HCT116 (cell line): Measurements from ENCODE around the gene CUBN. TPM values are rescaled to one million over a fixed set of nuclear protein-coding genes. Genes with fewer than 3 reads are reported as not detected.

Source experiments
- ATAC-seq: fragments of 200-7000 bp; cut with Tn5 transposase; 2 replicates; pipeline ENCODE4 v1.9.1; 2020; ENCODE audit warnings: mild to moderate bottlenecking, moderate library complexity
- BruUV-seq: library from RNA; stranded (reverse); fragments of 400-500 nt; replicated peaks from 2 replicates; lab custom pipeline; 2021; lab: Mats Ljungman, UMichigan
- CTCF ChIA-PET: fragments of 300-600 bp; sonication (Branson Sonifier 250); formaldehyde crosslinking; loops from one replicate; lab custom pipeline; 2021; ENCODE audit warnings: antibody characterized with exemption; lab: Charles Lee
- POLR2A ChIA-PET: fragments of 300-600, 350-600 bp; sonication (Branson Sonifier 250); formaldehyde crosslinking; loops from one replicate; lab custom pipeline; 2021; ENCODE audit warnings: antibody characterized with exemption; lab: Charles Lee
- RAD21 ChIA-PET, 2 experiments: fragments of 300-600 bp; sonication (Branson Sonifier 250); formaldehyde crosslinking; loops; one replicate each; lab custom pipeline; 2023; ENCODE audit warnings: low total read pairs in 2 of 2; ENCODE audit not compliant: uncharacterized antibody in 2 of 2, unreplicated experiment in 2 of 2, low non-redundant PET in 1 of 2; lab: Charles Lee
- DNase-seq: peaks from one replicate; pipeline ENCODE4 v3.0.0-alpha.2; 2010; ENCODE audit warnings: low read depth, low spot score
- H2AFZ ChIP-seq: fragments of 200-600 bp; shearing (Covaris generic), sonication (generic); 2 replicates; pipeline ENCODE4 v1.6.1; 2017; ENCODE audit warnings: low read depth, mixed run types, mixed read lengths, antibody characterized with exemption, low read length; ENCODE audit not compliant: poor library complexity, severe bottlenecking
- H3K27ac ChIP-seq: 2 replicates; pipeline ENCODE4 v1.5.1; 2012; ENCODE audit warnings: low read depth, low read length
- H3K27me3 ChIP-seq: fragments of 200-600 bp; sonication (generic); 2 replicates; pipeline ENCODE4 v1.6.1; 2016; ENCODE audit warnings: mixed run types, low read length, mixed read lengths; ENCODE audit not compliant: insufficient read depth
- H3K36me3 ChIP-seq, 2 experiments: fragments of 200-500 bp in 1 of 2; fragments of 200-600 bp in 1 of 2; sonication (Bioruptor generic) in 1 of 2; sonication (generic) in 1 of 2; 2 replicates each; pipeline versions ENCODE4 v1.5.1 to v1.6.1; 2014 to 2016; ENCODE audit warnings: low read length in 2 of 2, inconsistent platforms in 1 of 2, mixed read lengths in 1 of 2, mixed run types in 1 of 2; ENCODE audit not compliant: insufficient read depth in 2 of 2, control insufficient read depth in 1 of 2
- H3K4me1 ChIP-seq, 2 experiments: fragments of 200-600 bp in 1 of 2; sonication (generic) in 1 of 2; 2 replicates each; pipeline versions ENCODE4 v1.5.1 to v1.6.1; 2012 to 2017; ENCODE audit warnings: low read length in 2 of 2, inconsistent platforms in 1 of 2, mild to moderate bottlenecking in 1 of 2, mixed read lengths in 1 of 2, mixed run types in 1 of 2, moderate library complexity in 1 of 2; ENCODE audit not compliant: insufficient read depth in 2 of 2, control insufficient read depth in 1 of 2
- H3K4me2 ChIP-seq: fragments of 200-600 bp; sonication (generic); 2 replicates; pipeline ENCODE4 v1.6.1; 2017; ENCODE audit warnings: mixed run types, low read length, mixed read lengths
- H3K4me3 ChIP-seq, 2 experiments: fragments of 200-600 bp in 1 of 2; sonication (generic) in 1 of 2; replicated peaks in 1 of 2; 2 replicates each; pipeline ENCODE4 v1.5.1; 2011 to 2016; ENCODE audit warnings: low read length in 2 of 2, control low read depth in 1 of 2, low read depth in 1 of 2, mild to moderate bottlenecking in 1 of 2, mixed read lengths in 1 of 2, mixed run types in 1 of 2
- H3K79me2 ChIP-seq: fragments of 200-600 bp; sonication (generic); 2 replicates; pipeline ENCODE4 v1.6.1; 2017; ENCODE audit warnings: mild to moderate bottlenecking, mixed run types, low read length, moderate library complexity, mixed read lengths; ENCODE audit not compliant: insufficient read depth
- H3K9ac ChIP-seq: fragments of 200-600 bp; sonication (generic); 2 replicates; pipeline ENCODE4 v1.6.1; 2016; ENCODE audit warnings: low read length, mixed read lengths
- H3K9me2 ChIP-seq: fragments of 200-600 bp; sonication (generic), shearing (Covaris generic); 2 replicates; pipeline ENCODE4 v1.6.1; 2017; ENCODE audit warnings: mixed run types, mild to moderate bottlenecking, moderate library complexity; ENCODE audit not compliant: insufficient read depth
- H3K9me3 ChIP-seq, 2 experiments: fragments of 200-500 bp in 1 of 2; fragments of 200-600 bp in 1 of 2; sonication (Bioruptor generic) in 1 of 2; sonication (generic) in 1 of 2; 2 replicates each; pipeline ENCODE4 v1.6.1; 2014 to 2017; ENCODE audit warnings: low read length in 2 of 2, mixed read lengths in 2 of 2, inconsistent platforms in 1 of 2, low read depth in 1 of 2, mild to moderate bottlenecking in 1 of 2, mixed run types in 1 of 2, moderate library complexity in 1 of 2; ENCODE audit not compliant: control insufficient read depth in 1 of 2, insufficient read depth in 1 of 2
- H4K20me1 ChIP-seq: fragments of 200-600 bp; sonication (generic), shearing (Covaris generic); 2 replicates; pipeline ENCODE4 v1.6.1; 2017; ENCODE audit warnings: mixed run types, mild to moderate bottlenecking, moderate library complexity; ENCODE audit not compliant: insufficient read depth
- CBX3 ChIP-seq: IDR thresholded peaks from 2 replicates; pipeline ENCODE4 v1.6.1; 2012; ENCODE audit warnings: low read depth
- CEBPB ChIP-seq: IDR thresholded peaks from 2 replicates; pipeline ENCODE4 v1.6.1; 2012; ENCODE audit warnings: low read depth
- ELF1 ChIP-seq: IDR thresholded peaks from 2 replicates; pipeline ENCODE4 v1.6.1; 2012; ENCODE audit warnings: low read depth, borderline replicate concordance
- EZH2phosphoT487 ChIP-seq: fragments of 200-600 bp; IDR thresholded peaks from 2 replicates; pipeline ENCODE4 v1.6.1; 2018; ENCODE audit warnings: antibody characterized with exemption, borderline replicate concordance
- FOSL1 ChIP-seq: IDR thresholded peaks from 2 replicates; pipeline ENCODE4 v1.6.1; 2012; ENCODE audit warnings: low read depth
- JUND ChIP-seq: IDR thresholded peaks from 2 replicates; pipeline ENCODE4 v1.6.1; 2012
- MAX ChIP-seq: IDR thresholded peaks from 2 replicates; pipeline ENCODE4 v1.6.1; 2012
- POLR2A ChIP-seq: IDR thresholded peaks from 2 replicates; pipeline ENCODE4 v1.7.0; 2011; ENCODE audit warnings: borderline replicate concordance; ENCODE audit not compliant: insufficient read depth, insufficient read length; ENCODE audit errors: extremely low read depth
- POLR2AphosphoS5 ChIP-seq: IDR thresholded peaks from 2 replicates; pipeline ENCODE4 v1.6.1; 2011; ENCODE audit warnings: mild to moderate bottlenecking, low read depth, low read length, moderate library complexity
- RAD21 ChIP-seq: IDR thresholded peaks from 2 replicates; pipeline ENCODE4 v1.6.1; 2012; ENCODE audit warnings: low read depth, mild to moderate bottlenecking
- SP1 ChIP-seq: IDR thresholded peaks from 2 replicates; pipeline ENCODE4 v1.6.1; 2012; ENCODE audit warnings: low read depth
- TCF7L2 ChIP-seq: IDR thresholded peaks from 2 replicates; pipeline ENCODE4 v1.7.0; 2011; ENCODE audit warnings: borderline replicate concordance, inconsistent platforms; ENCODE audit not compliant: insufficient read depth, insufficient read length; ENCODE audit errors: extremely low read depth
- YY1 ChIP-seq: IDR thresholded peaks from 2 replicates; pipeline ENCODE4 v1.6.1; 2011; ENCODE audit warnings: low read length, low read depth, moderate library complexity, mild to moderate bottlenecking; ENCODE audit not compliant: insufficient replicate concordance; ENCODE audit errors: extremely low read depth
- ZBTB33 ChIP-seq: IDR thresholded peaks from 2 replicates; pipeline ENCODE4 v1.6.1; 2011; ENCODE audit warnings: mild to moderate bottlenecking, low read length, moderate library complexity; ENCODE audit not compliant: insufficient replicate concordance; ENCODE audit errors: extremely low read depth
- ZNF274 ChIP-seq: fragments of 200-500 bp; sonication (Bioruptor generic); IDR thresholded peaks from 2 replicates; pipeline ENCODE4 v1.6.1; 2014; ENCODE audit warnings: mild to moderate bottlenecking, low read depth, low read length, inconsistent platforms
- intact Hi-C: fragments of 100-400 bp; cut with micrococcal nuclease; formaldehyde crosslinking; loops from 2 replicates; pipeline ENCODE4 v1.10.0; 2022
- total RNA-seq: library from RNA; stranded (reverse); gene quantifications from one replicate; pipeline ENCODE4 v1.2.1, GENCODE V29; 2021; ENCODE audit not compliant: unreplicated experiment
- TF ChIP-seq, protein P1 (sequence below), 3 experiments: fragments of 200-600 bp in 1 of 3; sonication (generic) in 1 of 3; IDR thresholded peaks in 2 of 3; conservative IDR thresholded peaks in 1 of 3; 2 replicates each; pipeline ENCODE4 v1.5.1; 2012 to 2017; ENCODE audit warnings: low read depth in 2 of 3, low read length in 2 of 3, antibody characterized with exemption in 1 of 3, borderline replicate concordance in 1 of 3, control low read depth in 1 of 3, mild to moderate bottlenecking in 1 of 3, mixed read lengths in 1 of 3, mixed run types in 1 of 3, moderate library complexity in 1 of 3; ENCODE audit not compliant: insufficient read depth in 1 of 3
- TF ChIP-seq, protein P2 (sequence below): IDR thresholded peaks from 2 replicates; pipeline ENCODE4 v1.6.1; 2012; ENCODE audit warnings: low read depth

Gene CUBN
- total RNA-seq, 1 experiment from 2014 or later = 1.2 TPM

- Histone ChIP-seq H3K9me3 (no peaks in the 10 kb centered on the region), H3K4me1 (no peaks in the 10 kb centered on the region), H4K20me1 (no peaks in the 10 kb centered on the region), H3K79me2 (no peaks in the 10 kb centered on the region), H3K4me3 (no peak overlapping the region), H3K9ac (no peak overlapping the region), H3K4me2 (no peak overlapping the region), H3K27me3 (no peaks in the 10 kb centered on the region), H2AFZ (no peak overlapping the region), H3K9me2 (no peaks in the 10 kb centered on the region; the same call in 1 of the 2 replicates), H3K36me3 (no peaks in the 10 kb centered on the region), H3K27ac (no peak overlapping the region)
- no peak for DNase-seq
- RAD21 ChIA-PET = no interaction called here
- intact Hi-C loops = no loop called here
- no peak for ATAC-seq
- BruUV-seq = no TSS peak
- TF ChIP-seq CBX3 = no peak
- TF ChIP-seq FOSL1 = no peak
- TF ChIP-seq, protein P1, sequence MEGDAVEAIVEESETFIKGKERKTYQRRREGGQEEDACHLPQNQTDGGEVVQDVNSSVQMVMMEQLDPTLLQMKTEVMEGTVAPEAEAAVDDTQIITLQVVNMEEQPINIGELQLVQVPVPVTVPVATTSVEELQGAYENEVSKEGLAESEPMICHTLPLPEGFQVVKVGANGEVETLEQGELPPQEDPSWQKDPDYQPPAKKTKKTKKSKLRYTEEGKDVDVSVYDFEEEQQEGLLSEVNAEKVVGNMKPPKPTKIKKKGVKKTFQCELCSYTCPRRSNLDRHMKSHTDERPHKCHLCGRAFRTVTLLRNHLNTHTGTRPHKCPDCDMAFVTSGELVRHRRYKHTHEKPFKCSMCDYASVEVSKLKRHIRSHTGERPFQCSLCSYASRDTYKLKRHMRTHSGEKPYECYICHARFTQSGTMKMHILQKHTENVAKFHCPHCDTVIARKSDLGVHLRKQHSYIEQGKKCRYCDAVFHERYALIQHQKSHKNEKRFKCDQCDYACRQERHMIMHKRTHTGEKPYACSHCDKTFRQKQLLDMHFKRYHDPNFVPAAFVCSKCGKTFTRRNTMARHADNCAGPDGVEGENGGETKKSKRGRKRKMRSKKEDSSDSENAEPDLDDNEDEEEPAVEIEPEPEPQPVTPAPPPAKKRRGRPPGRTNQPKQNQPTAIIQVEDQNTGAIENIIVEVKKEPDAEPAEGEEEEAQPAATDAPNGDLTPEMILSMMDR (IDR thresholded peaks at IDR 0.05 in 2 of 3, conservative IDR thresholded peaks at IDR 0.05 in 1 of 3; ENCODE audit: borderline replicate concordance in 1 of 3, insufficient read depth in 1 of 3, low read depth in 2 of 3, low read length in 2 of 3) = no peak
- no peak for TF ChIP-seq TCF7L2
- TF ChIP-seq ZBTB33 = no peak
- no peak for TF ChIP-seq POLR2A
- TF ChIP-seq YY1 = no peak
- TF ChIP-seq SP1 = no peak
- no peak for TF ChIP-seq POLR2AphosphoS5
- TF ChIP-seq, protein P2, sequence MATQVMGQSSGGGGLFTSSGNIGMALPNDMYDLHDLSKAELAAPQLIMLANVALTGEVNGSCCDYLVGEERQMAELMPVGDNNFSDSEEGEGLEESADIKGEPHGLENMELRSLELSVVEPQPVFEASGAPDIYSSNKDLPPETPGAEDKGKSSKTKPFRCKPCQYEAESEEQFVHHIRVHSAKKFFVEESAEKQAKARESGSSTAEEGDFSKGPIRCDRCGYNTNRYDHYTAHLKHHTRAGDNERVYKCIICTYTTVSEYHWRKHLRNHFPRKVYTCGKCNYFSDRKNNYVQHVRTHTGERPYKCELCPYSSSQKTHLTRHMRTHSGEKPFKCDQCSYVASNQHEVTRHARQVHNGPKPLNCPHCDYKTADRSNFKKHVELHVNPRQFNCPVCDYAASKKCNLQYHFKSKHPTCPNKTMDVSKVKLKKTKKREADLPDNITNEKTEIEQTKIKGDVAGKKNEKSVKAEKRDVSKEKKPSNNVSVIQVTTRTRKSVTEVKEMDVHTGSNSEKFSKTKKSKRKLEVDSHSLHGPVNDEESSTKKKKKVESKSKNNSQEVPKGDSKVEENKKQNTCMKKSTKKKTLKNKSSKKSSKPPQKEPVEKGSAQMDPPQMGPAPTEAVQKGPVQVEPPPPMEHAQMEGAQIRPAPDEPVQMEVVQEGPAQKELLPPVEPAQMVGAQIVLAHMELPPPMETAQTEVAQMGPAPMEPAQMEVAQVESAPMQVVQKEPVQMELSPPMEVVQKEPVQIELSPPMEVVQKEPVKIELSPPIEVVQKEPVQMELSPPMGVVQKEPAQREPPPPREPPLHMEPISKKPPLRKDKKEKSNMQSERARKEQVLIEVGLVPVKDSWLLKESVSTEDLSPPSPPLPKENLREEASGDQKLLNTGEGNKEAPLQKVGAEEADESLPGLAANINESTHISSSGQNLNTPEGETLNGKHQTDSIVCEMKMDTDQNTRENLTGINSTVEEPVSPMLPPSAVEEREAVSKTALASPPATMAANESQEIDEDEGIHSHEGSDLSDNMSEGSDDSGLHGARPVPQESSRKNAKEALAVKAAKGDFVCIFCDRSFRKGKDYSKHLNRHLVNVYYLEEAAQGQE = no peak
- TF ChIP-seq ZNF274 = no peak
- TF ChIP-seq MAX = no peak
- no peak for TF ChIP-seq ELF1
- no peak for TF ChIP-seq EZH2phosphoT487
- no peak for TF ChIP-seq CEBPB
- TF ChIP-seq RAD21 = no peak
- TF ChIP-seq JUND = no peak
- POLR2A ChIA-PET = no interaction called here
- CTCF ChIA-PET = no interaction called here
These were observed 187.1 kb downstream of the CUBN start for GRCh38 chr10:16942381-16943078.
